ENCODE measurements around the gene SCARF2. TPM values are rescaled to one million over a fixed set of nuclear protein-coding genes. Genes with fewer than 3 reads are reported as not detected.
A peak's percentile ranks its signal among the peaks of the same experiment; 100 is the strongest.
"Not testable (repeated sequence)": the region's sequence is repeated elsewhere in the genome, so short reads cannot be mapped to it uniquely, and the experiment has no call there.

SCARF2 gene
- polyA plus RNA-seq, 6 donors from 2014 or later: 0.25 to 0.64 (median 0.36) TPM; not detected in 2

DNA sequence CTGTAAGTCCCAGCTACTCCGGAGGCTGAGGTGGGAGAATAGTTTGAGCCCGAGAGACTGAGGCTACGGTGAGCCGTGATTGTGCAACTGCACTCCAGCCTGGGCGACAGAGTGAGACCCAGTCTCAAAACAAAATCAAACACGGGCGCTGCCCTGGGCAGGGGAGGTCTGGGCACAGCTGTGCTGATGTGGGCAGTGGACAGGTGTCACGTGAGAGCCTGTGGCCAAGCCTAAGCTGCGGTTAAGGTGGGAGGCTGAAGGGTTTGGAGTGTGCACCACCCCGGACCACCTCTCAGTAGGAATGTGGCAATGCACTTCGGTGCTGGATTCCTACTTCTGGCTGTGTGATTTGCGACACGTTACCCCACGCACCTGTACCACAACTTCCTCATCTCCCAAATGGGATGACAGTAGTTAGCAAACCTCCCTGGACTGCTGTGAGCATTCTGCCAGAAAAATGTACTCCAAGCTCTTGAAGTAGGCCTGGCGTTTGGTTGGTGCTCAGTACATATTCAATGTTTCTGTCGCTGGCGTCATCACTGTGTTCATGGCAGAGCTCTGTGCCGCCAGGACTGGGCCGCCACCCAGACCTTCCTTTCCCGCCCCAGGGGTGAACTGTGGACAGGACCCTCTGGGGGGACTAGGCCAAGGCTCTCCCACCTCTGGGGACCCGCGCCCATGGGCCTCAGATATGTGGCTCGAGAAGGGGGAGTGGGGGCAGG lies 44.5 kb downstream of the SCARF2 start:
- DNase-seq: no peak
- no peak for ATAC-seq (ENCODE audit: low read depth in 2 of 2)
- H3K27ac Mint-ChIP-seq: peak overlapping the region in 5 of 6 donors; percentile 82 to 96 (median 92)
- H3K36me3 Mint-ChIP-seq: peaks cover 0 to 4% of the 10 kb centered on the region in 2 donors
- peak overlapping the region; percentile 85 to 96 (median 94) for H3K4me3 Mint-ChIP-seq
- H3K4me1 Mint-ChIP-seq: peaks cover 21 to 33% (median 24%) of the 10 kb centered on the region in 3 donors
- H3K9me3 Mint-ChIP-seq: peaks cover 0 to 8% (median 0%) of the 10 kb centered on the region in 7 donors
- no peaks in the 10 kb centered on the region for H3K27me3 Mint-ChIP-seq

- not testable (repeated sequence) for H3K27me3 Mint-ChIP-seq; H3K9me3 Mint-ChIP-seq; DNase-seq; H3K36me3 Mint-ChIP-seq; ATAC-seq (ENCODE audit: low read depth in 2 of 2)
- H3K4me1 Mint-ChIP-seq: peaks cover 18 to 33% (median 24%) of the 10 kb centered on the region in 3 donors
- H3K4me3 Mint-ChIP-seq: peak overlapping the region in 4 of 8 donors; percentile 30 to 85 (median 58)
- H3K27ac Mint-ChIP-seq: peak overlapping the region in 1 of 6 donors; percentile 68
Measured at GRCh38 chr22:20392365-20392881, 45.2 kb downstream of the SCARF2 start.

GRCh38 chr22:20391222-20391621 lies 46.4 kb downstream of the SCARF2 start:
- peaks cover 0 to 8% (median 0%) of the 10 kb centered on the region in 7 donors for H3K9me3 Mint-ChIP-seq
- no peak overlapping the region for H3K27ac Mint-ChIP-seq
- no peaks in the 10 kb centered on the region for H3K27me3 Mint-ChIP-seq
- peaks cover 13 to 25% (median 24%) of the 10 kb centered on the region in 3 donors for H3K4me1 Mint-ChIP-seq
- ATAC-seq (ENCODE audit: low read depth in 2 of 2) (no peak), DNase-seq (no peak)
- H3K4me3 Mint-ChIP-seq: peak overlapping the region in 2 of 8 donors; percentile 36 to 80
- no peaks in the 10 kb centered on the region for H3K36me3 Mint-ChIP-seq

GRCh38 chr22:20390394-20390907 lies 47.2 kb downstream of the SCARF2 start:
- ATAC-seq (ENCODE audit: low read depth in 2 of 2): no peak
- H3K4me3 Mint-ChIP-seq: peak overlapping the region in 1 of 8 donors; percentile 39
- H3K27ac Mint-ChIP-seq: peak overlapping the region in 1 of 6 donors; percentile 26
- H3K4me1 Mint-ChIP-seq: peaks cover 7 to 19% (median 16%) of the 10 kb centered on the region in 3 donors
- H3K36me3 Mint-ChIP-seq: no peaks in the 10 kb centered on the region
- DNase-seq: no peak
- peaks cover 0 to 8% (median 0%) of the 10 kb centered on the region in 7 donors for H3K9me3 Mint-ChIP-seq
- H3K27me3 Mint-ChIP-seq: peaks cover 0 to 3% (median 0%) of the 10 kb centered on the region in 3 donors

DNA sequence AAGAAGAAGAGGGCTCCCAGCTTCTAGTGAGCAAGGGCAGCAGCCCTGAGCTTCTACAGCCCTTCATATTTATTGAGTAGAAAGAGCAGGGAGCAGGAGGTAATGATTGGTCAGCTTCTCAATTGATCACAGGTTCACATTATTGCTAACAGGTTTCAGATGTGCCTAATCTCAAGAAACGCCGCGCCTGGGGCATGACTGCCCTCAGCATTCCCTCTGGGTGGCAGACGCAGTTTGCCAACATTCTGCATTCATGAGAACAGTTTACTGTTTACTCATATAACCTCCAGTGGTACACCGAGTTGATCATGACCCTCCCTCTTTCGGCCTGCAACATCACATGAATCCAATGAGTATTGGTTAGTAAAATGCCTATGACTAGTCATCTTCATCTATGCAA lies 48.3 kb downstream of the SCARF2 start:
- ATAC-seq (ENCODE audit: low read depth in 2 of 2) (no peak), DNase-seq (no peak)
- Mint-ChIP-seq H3K4me1 (peaks cover 0 to 8% (median 7%) of the 10 kb centered on the region in 3 donors), H3K36me3 (no peaks in the 10 kb centered on the region), H3K4me3 (peak overlapping the region in 1 of 8 donors; percentile 16), H3K27ac (no peak overlapping the region), H3K27me3 (peaks cover 0 to 7% (median 3%) of the 10 kb centered on the region in 3 donors), H3K9me3 (peaks cover 0 to 8% (median 0%) of the 10 kb centered on the region in 7 donors)

DNA sequence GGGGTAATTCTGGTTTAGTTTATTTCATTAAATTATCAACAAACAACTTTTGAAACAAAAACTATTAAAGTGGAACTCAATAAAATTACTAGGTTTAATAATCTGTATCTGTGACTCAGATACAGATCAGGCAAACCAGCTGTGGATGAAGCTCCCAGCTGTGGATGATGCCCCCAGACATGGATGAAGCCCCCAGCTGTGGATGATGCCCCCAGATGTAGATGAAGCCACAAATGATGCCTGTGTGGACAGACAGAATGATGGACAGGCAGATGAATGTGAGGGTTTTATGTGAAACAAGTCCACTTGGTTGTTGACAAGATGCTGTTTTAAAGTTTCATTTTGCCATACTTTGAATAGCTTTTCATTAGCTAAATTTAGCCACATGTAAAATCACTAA lies 49.4 kb downstream of the SCARF2 start:
- H3K27ac Mint-ChIP-seq: no peak overlapping the region
- peaks cover 0 to 13% (median 3%) of the 10 kb centered on the region in 3 donors for H3K27me3 Mint-ChIP-seq
- no peak overlapping the region for H3K4me3 Mint-ChIP-seq
- peaks cover 0 to 8% (median 0%) of the 10 kb centered on the region in 7 donors for H3K9me3 Mint-ChIP-seq
- DNase-seq: no peak
- no peaks in the 10 kb centered on the region for H3K36me3 Mint-ChIP-seq
- ATAC-seq (ENCODE audit: low read depth in 2 of 2): no peak
- no peaks in the 10 kb centered on the region for H3K4me1 Mint-ChIP-seq

DNA sequence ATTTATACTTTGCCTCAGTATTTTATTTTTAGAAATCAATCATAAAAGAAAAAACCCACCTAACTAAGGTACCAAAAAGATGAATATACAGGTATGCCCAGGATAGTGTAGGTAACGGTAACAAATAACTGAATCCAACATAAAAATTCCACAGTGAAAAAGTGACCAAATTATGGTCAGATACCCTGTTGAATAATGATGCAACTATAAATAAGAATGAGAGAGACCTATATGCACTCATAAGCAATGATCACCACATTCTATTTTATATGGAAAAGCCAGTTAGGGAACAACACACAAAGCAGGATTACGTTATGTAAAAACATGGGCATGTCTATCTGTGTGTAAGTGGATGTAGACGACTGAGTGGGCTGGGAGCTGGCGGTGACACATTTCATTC lies 50.7 kb downstream of the SCARF2 start:
- H3K4me3 Mint-ChIP-seq: no peak overlapping the region
- DNase-seq: no peak
- peaks cover 0 to 17% (median 5%) of the 10 kb centered on the region in 3 donors for H3K27me3 Mint-ChIP-seq
- no peaks in the 10 kb centered on the region for H3K36me3 Mint-ChIP-seq
- H3K27ac Mint-ChIP-seq: no peak overlapping the region
- no peak for ATAC-seq (ENCODE audit: low read depth in 2 of 2)
- H3K4me1 Mint-ChIP-seq: no peaks in the 10 kb centered on the region
- H3K9me3 Mint-ChIP-seq: peaks cover 0 to 8% (median 0%) of the 10 kb centered on the region in 7 donors

GRCh38 chr22:20386336-20386735 lies 51.3 kb downstream of the SCARF2 start:
- H3K27me3 Mint-ChIP-seq: peaks cover 0 to 17% (median 8%) of the 10 kb centered on the region in 3 donors
- no peak overlapping the region for H3K27ac Mint-ChIP-seq
- no peaks in the 10 kb centered on the region for H3K36me3 Mint-ChIP-seq

DNA sequence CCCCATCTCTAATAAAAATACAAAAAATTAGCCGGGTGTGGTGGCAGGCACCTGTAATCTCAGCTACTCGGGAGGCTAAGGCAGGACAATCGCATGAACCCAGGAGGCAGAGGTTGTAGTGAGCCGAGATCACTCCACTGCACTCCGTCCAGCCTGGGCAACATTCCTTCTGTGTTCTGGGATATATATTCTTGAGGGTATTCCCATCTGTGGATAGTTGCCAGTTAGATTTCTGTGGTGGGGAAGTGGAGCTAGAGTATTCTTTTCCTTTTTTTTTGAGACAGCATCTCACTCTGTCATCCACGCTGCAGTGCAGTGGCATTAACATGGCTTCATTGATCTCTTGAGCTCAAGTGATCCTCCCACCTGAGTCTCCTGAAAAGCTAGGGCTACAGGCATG lies 52.8 kb downstream of the SCARF2 start:
- Mint-ChIP-seq H3K27me3 (peaks cover 5 to 17% (median 8%) of the 10 kb centered on the region in 3 donors), H3K9me3 (peaks cover 0 to 8% (median 0%) of the 10 kb centered on the region in 7 donors), H3K27ac (no peak overlapping the region), H3K4me3 (no peak overlapping the region), H3K36me3 (no peaks in the 10 kb centered on the region), H3K4me1 (no peaks in the 10 kb centered on the region)
- ATAC-seq (ENCODE audit: low read depth in 2 of 2): no peak
- DNase-seq: no peak

More at GRCh38 chr22:20386336-20386735, 51.3 kb downstream of the SCARF2 start:
- no peak overlapping the region for H3K4me3 Mint-ChIP-seq
- ATAC-seq (ENCODE audit: low read depth in 2 of 2) (no peak), DNase-seq (no peak)
- peaks cover 0 to 8% (median 0%) of the 10 kb centered on the region in 7 donors for H3K9me3 Mint-ChIP-seq
- H3K4me1 Mint-ChIP-seq: no peaks in the 10 kb centered on the region

DNA sequence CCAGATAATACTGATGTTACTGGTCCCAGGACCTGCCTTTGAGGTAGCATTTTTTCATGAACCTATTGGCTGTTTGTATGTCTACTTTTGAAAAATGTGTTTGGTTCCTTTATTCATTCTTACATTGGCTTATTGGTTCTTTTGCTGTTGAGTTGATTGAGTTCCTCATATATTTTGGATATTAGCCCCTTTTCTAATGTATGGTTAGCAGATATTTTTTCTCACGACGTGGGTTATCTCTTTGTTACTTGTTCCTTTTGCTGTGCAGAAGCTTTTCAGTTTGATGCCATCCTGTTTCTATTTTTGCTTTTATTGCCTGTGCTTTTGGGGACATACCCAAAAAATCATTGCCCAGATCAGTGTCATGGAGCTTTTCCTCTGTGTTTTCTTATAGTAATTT lies 53.5 kb downstream of the SCARF2 start:
- Mint-ChIP-seq H3K36me3 (no peaks in the 10 kb centered on the region), H3K27me3 (peaks cover 5 to 17% (median 8%) of the 10 kb centered on the region in 3 donors), H3K27ac (no peak overlapping the region), H3K4me3 (no peak overlapping the region), H3K9me3 (peaks cover 0 to 4% (median 0%) of the 10 kb centered on the region in 7 donors), H3K4me1 (no peaks in the 10 kb centered on the region)
- no peak for ATAC-seq (ENCODE audit: low read depth in 2 of 2)
- DNase-seq: no peak

DNA sequence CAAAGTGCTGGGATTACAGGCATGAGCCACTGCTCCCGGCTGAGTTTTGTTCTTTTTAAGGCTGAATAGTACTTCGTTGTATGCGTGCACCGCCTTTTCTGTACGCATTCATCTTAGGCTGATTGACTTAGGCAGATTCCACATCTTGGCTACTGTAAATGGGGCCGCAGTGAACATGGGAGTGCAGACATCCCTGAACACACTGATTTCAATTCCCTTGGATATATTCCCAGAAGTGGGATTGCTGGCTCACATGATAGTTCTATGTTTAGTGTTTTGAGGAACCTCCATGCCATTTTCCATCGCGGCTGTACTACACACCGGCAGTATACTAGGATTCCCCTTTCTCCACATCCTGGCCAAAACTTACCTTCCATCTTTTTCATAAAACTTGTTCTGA lies 54.1 kb downstream of the SCARF2 start:
- ATAC-seq (ENCODE audit: low read depth in 2 of 2) (no peak), DNase-seq (no peak)
- H3K4me1 Mint-ChIP-seq: no peaks in the 10 kb centered on the region
- no peaks in the 10 kb centered on the region for H3K9me3 Mint-ChIP-seq
- H3K4me3 Mint-ChIP-seq: no peak overlapping the region
- peaks cover 5 to 17% (median 8%) of the 10 kb centered on the region in 3 donors for H3K27me3 Mint-ChIP-seq
- no peaks in the 10 kb centered on the region for H3K36me3 Mint-ChIP-seq
- no peak overlapping the region for H3K27ac Mint-ChIP-seq

- ATAC-seq (ENCODE audit: low read depth in 2 of 2): no peak
- Mint-ChIP-seq H3K27me3 (peaks cover 4 to 17% (median 5%) of the 10 kb centered on the region in 3 donors), H3K9me3 (no peaks in the 10 kb centered on the region), H3K4me1 (no peaks in the 10 kb centered on the region), H3K4me3 (no peak overlapping the region), H3K36me3 (no peaks in the 10 kb centered on the region), H3K27ac (no peak overlapping the region)
- no peak for DNase-seq
Measured at GRCh38 chr22:20380486-20380885, 57.1 kb downstream of the SCARF2 start.

DNA sequence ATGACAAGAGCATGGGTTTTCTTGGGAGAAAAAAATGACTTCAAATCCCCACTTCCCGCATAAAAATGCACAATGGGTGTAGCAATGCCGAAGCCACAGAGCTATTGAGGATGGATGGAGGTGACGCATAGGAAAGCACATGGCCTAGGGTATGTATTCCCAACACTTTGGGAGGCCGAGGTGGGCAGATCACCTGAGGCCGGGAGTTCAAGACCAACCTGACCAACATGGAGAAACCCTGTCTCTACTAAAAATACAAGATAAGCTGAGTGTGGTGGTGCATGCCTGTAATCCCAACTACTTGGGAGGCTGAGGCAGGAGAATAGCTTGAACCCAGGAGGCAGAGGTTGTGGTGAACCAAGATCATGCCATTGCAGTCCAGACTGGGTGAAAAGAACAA lies 58.9 kb downstream of the SCARF2 start:
- not testable (repeated sequence) for H3K36me3 Mint-ChIP-seq; DNase-seq; H3K4me3 Mint-ChIP-seq; H3K9me3 Mint-ChIP-seq; H3K27ac Mint-ChIP-seq; H3K4me1 Mint-ChIP-seq; ATAC-seq (ENCODE audit: low read depth in 2 of 2)
- peaks cover 4 to 13% (median 12%) of the 10 kb centered on the region in 3 donors for H3K27me3 Mint-ChIP-seq

DNA sequence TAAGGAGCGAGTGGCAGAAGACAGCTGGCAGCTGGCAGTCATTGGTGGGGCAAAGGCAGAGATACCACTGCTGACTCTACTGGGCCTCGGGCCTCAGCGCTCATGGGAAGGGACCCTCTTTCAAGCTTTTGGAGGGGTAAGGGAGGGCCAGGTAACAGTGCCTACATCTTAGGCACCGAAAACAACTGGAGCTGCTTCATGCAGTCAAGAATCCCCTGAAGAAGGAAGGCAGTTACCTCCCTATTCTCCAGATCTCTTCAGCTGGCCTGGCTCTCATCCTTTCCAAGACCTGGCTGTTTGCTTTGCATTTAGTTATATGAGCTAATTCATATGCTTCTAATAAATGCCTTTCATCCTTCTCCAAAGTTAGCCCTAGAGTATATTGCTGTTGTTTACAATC lies 59.5 kb downstream of the SCARF2 start:
- Mint-ChIP-seq H3K36me3 (no peaks in the 10 kb centered on the region), H3K4me1 (peaks cover 0 to 1% (median 0%) of the 10 kb centered on the region in 3 donors), H3K4me3 (no peak overlapping the region), H3K27ac (peak overlapping the region in 1 of 6 donors; percentile 47), H3K9me3 (peaks cover 0 to 5% (median 0%) of the 10 kb centered on the region in 7 donors), H3K27me3 (peaks cover 4 to 18% (median 10%) of the 10 kb centered on the region in 3 donors)
- DNase-seq (no peak), ATAC-seq (ENCODE audit: low read depth in 2 of 2) (no peak)

All from naive B cell (primary cell).